Activated CD4-positive, alpha-beta memory T cell treated with anti-CD3 and anti-CD28 coated beads, Interleukin-2, amount 10 ng/mL, durations not matched to agents 7 days and 5 days (primary cell): ENCODE data around the gene CD79A. TPM values are rescaled to one million over a fixed set of nuclear protein-coding genes. Genes with fewer than 3 reads are reported as not detected.
A peak's percentile ranks its signal among the peaks of the same experiment; 100 is the strongest.

ENCODE experiments used
- CTCF ChIA-PET: fragments of 350-600 bp; sonication (Branson Sonifier 250); formaldehyde crosslinking; loops from one replicate; lab custom pipeline; 2021; ENCODE audit warnings: antibody characterized with exemption, inconsistent platforms; lab: Charles Lee
- POLR2A ChIA-PET: fragments of 350-600 bp; sonication (Branson Sonifier 250); formaldehyde crosslinking; loops from one replicate; lab custom pipeline; 2021; ENCODE audit warnings: antibody characterized with exemption; lab: Charles Lee
- DNase-seq: peaks from one replicate; pipeline ENCODE4 v3.0.0-alpha.2; 2020
- H3K27ac Mint-ChIP-seq: one replicate; pipeline ENCODE4 v1.8.0; 2021; ENCODE audit warnings: mild to moderate bottlenecking, mixed read lengths
- H3K27me3 Mint-ChIP-seq: one replicate; pipeline ENCODE4 v1.8.0; 2021; ENCODE audit warnings: mixed read lengths
- H3K36me3 Mint-ChIP-seq: one replicate; pipeline ENCODE4 v1.8.0; 2021; ENCODE audit warnings: low read depth, mixed read lengths
- H3K4me1 Mint-ChIP-seq: one replicate; pipeline ENCODE4 v1.8.0; 2021; ENCODE audit warnings: mixed read lengths
- H3K4me3 Mint-ChIP-seq: one replicate; pipeline ENCODE4 v1.8.0; 2021; ENCODE audit warnings: mild to moderate bottlenecking, mixed read lengths
- H3K9me3 Mint-ChIP-seq: one replicate; pipeline ENCODE4 v1.8.0; 2021; ENCODE audit warnings: mixed read lengths
- total RNA-seq, 2 experiments: library from RNA; stranded (reverse); gene quantifications; one replicate each; pipeline ENCODE4 v1.2.3, GENCODE V29; 2021

CD79A gene
- total RNA-seq, 2 experiments from 2014 or later, result 0.35 to 0.38 TPM

GRCh38 chr19:41888926-41889325, 11.8 kb downstream of the CD79A start:
- Mint-ChIP-seq H3K27ac (peak overlapping the region; percentile 93), H3K36me3 (peaks cover 72% of the 10 kb centered on the region), H3K27me3 (no peaks in the 10 kb centered on the region), H3K4me1 (peaks cover 61% of the 10 kb centered on the region), H3K4me3 (peak overlapping the region; percentile 13), H3K9me3 (no peaks in the 10 kb centered on the region)
- no peak for DNase-seq
- POLR2A ChIA-PET, result interaction anchor here (1.5 to 13.3 kb wide), 6 partner anchors 16 to 69 kb away, joined by 4 to 384 read pairs (median 90); partner anchors contain the start of genes CD79A and RPS19
- CTCF ChIA-PET, result interaction anchor here (1.3 to 5.9 kb wide), 3 partner anchors 16 to 29 kb away, joined by 5 to 95 read pairs (median 11); partner anchors contain the start of gene RPS19

DNA sequence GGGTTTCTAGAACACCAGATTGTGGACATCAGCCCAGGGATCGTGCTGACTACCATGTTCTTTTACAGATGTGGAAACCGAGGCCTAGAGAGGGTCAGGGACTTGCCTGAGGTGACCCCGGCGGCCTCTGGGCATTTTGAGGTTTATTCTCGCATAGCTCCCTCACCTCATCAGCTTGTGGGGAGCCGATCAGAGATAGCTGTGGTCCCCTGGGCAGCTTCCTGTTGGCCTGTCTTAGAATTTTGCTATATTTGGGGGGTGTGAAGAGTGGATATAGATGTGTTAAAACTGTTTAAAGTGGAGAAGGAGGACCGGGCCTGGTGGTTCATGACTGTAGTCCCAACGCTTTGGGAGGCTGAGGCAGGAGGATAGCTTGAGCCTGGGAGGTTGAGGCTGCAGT, 12.8 kb downstream of the CD79A start:
- H3K27ac Mint-ChIP-seq, result peak overlapping the region; percentile 56
- no peak overlapping the region for H3K4me3 Mint-ChIP-seq
- H3K9me3 Mint-ChIP-seq, result no peaks in the 10 kb centered on the region
- DNase-seq, result no peak
- no peaks in the 10 kb centered on the region for H3K27me3 Mint-ChIP-seq
- ChIA-PET POLR2A (interaction anchor here (1.5 to 13.3 kb wide), 4 partner anchors 15 to 68 kb away, joined by 4 to 384 read pairs (median 85); partner anchors contain the start of genes CD79A and RPS19), CTCF (no interaction called here)
- peaks cover 69% of the 10 kb centered on the region for H3K36me3 Mint-ChIP-seq
- peaks cover 67% of the 10 kb centered on the region for H3K4me1 Mint-ChIP-seq

DNA sequence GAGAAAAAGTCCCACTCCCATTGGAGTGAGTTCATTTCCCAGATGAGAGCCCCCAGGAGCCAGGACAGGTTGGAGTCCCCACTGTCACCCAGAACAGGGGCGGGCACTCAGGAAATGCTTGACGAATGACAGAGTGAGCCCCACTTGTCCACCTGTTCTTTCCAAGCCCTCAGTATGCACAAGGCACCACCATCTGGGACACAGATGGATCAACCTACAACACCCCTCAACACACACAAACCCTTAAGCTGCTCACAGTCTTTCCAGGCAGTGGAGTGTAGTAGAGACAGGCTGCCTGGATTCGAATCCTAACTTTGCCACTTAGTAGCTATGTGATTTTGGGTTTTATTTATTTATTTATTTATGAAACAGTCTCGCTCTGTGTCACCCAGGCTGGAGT, 13.9 kb downstream of the CD79A start:
- Mint-ChIP-seq H3K36me3 (peaks cover 70% of the 10 kb centered on the region), H3K27ac (no peak overlapping the region), H3K4me1 (peaks cover 68% of the 10 kb centered on the region), H3K4me3 (no peak overlapping the region), H3K27me3 (no peaks in the 10 kb centered on the region), H3K9me3 (no peaks in the 10 kb centered on the region)
- CTCF ChIA-PET, result no interaction called here
- POLR2A ChIA-PET, result interaction anchor here (0.7 to 13.3 kb wide), 6 partner anchors 14 to 67 kb away, joined by 3 to 384 read pairs (median 10); partner anchors contain the start of genes CD79A and RPS19
- no peak for DNase-seq

DNA sequence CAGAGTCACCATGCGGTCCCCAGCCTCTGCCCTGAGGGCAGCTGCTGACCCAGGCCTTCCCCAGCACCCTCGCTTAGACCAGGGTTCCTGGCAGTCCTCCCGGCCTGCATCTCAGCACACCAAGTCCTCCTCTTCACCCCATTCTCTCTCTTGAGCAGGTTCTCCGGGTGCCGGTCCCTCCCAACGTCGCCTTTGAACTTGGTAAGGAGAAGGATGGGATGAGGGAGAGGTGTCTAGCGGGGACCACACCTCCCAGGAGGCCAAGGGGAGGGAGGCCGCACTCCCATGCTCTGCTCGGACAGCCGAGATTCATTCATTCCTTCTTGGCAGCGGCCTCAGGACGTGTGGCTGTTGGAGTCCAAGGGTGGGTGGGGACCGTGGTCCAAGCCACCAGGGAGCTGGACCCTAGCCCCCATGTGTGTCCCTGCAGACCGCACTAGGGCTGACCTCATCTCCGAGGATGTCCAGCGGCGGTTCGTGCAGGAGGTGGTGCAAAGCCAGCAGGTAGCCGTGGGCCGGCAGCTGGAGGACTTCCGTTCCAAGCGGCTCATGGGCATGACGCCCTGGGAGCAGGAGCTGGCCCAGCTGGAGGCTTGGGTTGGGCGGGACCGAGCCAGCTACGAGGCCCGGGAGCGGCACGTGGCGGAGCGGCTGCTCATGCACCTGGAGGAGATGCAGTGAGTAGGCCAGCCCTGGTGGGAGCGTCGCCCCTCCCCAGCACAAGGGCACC, 15.3 kb downstream of the CD79A start:
- peaks cover 61% of the 10 kb centered on the region for H3K36me3 Mint-ChIP-seq
- peaks cover 58% of the 10 kb centered on the region for H3K4me1 Mint-ChIP-seq
- ChIA-PET CTCF (interaction anchor here (0.6 kb wide), 1 partner anchor 20 kb away, joined by 4 read pairs; no protein-coding TSS in a partner anchor), POLR2A (interaction anchor here (1.4 to 13.3 kb wide), 5 partner anchors 12 to 66 kb away, joined by 3 to 384 read pairs (median 15); partner anchors contain the start of genes CD79A, RABAC1 and RPS19)
- H3K4me3 Mint-ChIP-seq, result no peak overlapping the region
- no peaks in the 10 kb centered on the region for H3K9me3 Mint-ChIP-seq
- no peak overlapping the region for H3K27ac Mint-ChIP-seq
- no peaks in the 10 kb centered on the region for H3K27me3 Mint-ChIP-seq
- no peak for DNase-seq

GRCh38 chr19:41893899-41894298, 16.8 kb downstream of the CD79A start:
- CTCF ChIA-PET, result no interaction called here
- peaks cover 65% of the 10 kb centered on the region for H3K36me3 Mint-ChIP-seq

DNA sequence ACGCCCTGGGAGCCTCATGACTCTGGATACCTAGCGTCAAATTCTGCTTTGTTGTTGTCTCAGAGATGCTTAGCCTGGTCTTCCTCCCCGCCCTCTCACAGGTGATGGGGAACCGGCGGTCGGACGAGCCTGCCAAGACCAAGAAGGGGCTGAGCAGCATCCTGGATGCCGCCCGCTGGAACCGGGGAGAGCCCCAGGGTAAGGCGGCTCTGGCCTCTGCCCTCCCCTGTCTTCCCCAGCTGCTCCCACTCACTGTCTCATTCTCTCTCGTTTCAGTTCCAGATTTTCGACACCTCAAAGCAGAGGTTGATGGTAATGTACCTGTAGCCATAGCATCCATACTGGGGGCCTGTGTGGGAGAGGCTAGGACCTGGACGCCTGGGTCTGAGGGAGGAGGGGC, 17.3 kb downstream of the CD79A start:
- no peaks in the 10 kb centered on the region for H3K27me3 Mint-ChIP-seq
- peaks cover 49% of the 10 kb centered on the region for H3K4me1 Mint-ChIP-seq
- no peak overlapping the region for H3K4me3 Mint-ChIP-seq
- ChIA-PET POLR2A (interaction anchor here (1.3 kb wide), 1 partner anchor 11 kb away, joined by 4 read pairs; no protein-coding TSS in a partner anchor), CTCF (no interaction called here)
- no peak for DNase-seq
- no peaks in the 10 kb centered on the region for H3K9me3 Mint-ChIP-seq
- H3K27ac Mint-ChIP-seq, result no peak overlapping the region
- peaks cover 65% of the 10 kb centered on the region for H3K36me3 Mint-ChIP-seq

More at GRCh38 chr19:41893899-41894298, 16.8 kb downstream of the CD79A start:
- H3K27me3 Mint-ChIP-seq, result no peaks in the 10 kb centered on the region
- POLR2A ChIA-PET, result no interaction called here
- peaks cover 50% of the 10 kb centered on the region for H3K4me1 Mint-ChIP-seq
- H3K4me3 Mint-ChIP-seq, result no peak overlapping the region
- peak overlapping the region; percentile 35 for H3K27ac Mint-ChIP-seq
- H3K9me3 Mint-ChIP-seq, result no peaks in the 10 kb centered on the region
- no peak for DNase-seq

DNA sequence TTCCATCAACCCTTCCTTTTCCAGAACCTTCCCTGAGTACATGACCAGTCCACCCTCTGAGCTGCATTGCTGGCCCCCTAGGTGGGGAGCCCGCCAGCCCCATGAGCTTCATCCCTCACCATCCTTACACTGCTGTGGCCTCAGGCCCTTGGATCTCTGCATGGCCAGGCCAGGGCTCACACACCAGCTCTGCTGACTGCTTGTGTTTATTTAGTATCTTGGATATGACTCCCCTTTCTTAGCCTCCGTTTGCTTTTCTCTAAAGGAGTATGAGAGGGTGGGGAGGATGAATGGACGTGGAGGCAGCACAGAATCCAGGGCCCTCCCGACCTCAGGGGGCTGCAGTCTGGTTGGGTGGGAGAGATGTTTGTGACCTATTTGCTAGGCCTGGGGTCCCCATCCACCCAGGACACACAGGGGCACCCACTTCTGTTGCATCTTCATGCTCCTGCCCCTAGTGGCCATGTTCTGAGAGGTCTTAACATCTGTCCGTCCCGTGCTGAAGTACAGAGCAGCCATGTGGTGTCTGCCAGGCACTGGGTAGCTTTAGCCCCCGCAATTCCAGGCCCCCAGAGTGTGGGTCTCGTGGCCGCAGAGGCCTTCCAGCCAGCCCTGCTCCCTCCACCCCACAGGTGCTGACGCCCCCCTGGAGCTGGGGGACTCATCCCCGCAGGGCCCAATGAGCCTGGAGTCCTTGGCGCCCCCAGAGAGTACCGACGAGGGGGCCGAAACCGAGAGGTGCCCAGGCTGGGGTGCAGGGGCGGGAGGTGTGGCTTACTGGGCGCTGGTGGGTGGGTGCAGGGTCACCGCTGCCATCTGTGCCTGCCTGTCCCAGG, 18.9 kb downstream of the CD79A start:
- H3K9me3 Mint-ChIP-seq, result no peaks in the 10 kb centered on the region
- H3K27me3 Mint-ChIP-seq, result no peaks in the 10 kb centered on the region
- ChIA-PET POLR2A (interaction anchor here (1.0 to 1.4 kb wide), 6 partner anchors 9 to 30 kb away, joined by 3 to 6 read pairs (median 4); no protein-coding TSS in a partner anchor), CTCF (no interaction called here)
- peak overlapping the region; percentile 31 for H3K27ac Mint-ChIP-seq
- peaks cover 64% of the 10 kb centered on the region for H3K36me3 Mint-ChIP-seq
- H3K4me3 Mint-ChIP-seq, result no peak overlapping the region
- peaks cover 41% of the 10 kb centered on the region for H3K4me1 Mint-ChIP-seq
- no peak for DNase-seq

GRCh38 chr19:41896581-41896942, 19.5 kb downstream of the CD79A start:
- Mint-ChIP-seq H3K27ac (no peak overlapping the region), H3K4me3 (no peak overlapping the region), H3K36me3 (peaks cover 63% of the 10 kb centered on the region), H3K9me3 (no peaks in the 10 kb centered on the region), H3K27me3 (no peaks in the 10 kb centered on the region), H3K4me1 (peaks cover 38% of the 10 kb centered on the region)
- POLR2A ChIA-PET, result interaction anchor here (1.0 to 1.4 kb wide), 2 partner anchors 14 to 24 kb away, joined by 4 to 6 read pairs; no protein-coding TSS in a partner anchor
- DNase-seq, result no peak
- CTCF ChIA-PET, result no interaction called here

DNA sequence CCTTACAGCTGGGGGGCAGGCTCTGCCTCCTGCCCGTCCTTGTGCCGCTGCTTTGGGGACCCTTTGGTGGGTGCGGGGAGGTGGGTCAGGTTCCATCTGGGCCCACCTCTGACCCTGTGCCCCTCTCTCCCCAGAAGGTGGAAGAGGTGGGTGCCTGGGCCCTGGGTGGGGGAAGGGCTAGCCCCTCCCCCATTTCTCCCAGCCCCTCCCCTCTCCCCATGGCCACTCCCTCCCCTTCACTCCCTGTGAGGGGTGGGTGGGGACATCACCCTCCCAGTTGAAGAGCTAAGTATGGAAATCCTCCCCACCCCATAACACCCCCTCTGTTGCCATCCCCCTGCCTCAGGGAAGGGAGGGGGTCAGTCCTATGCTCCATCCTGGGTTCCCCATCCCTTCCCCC, 20.1 kb downstream of the CD79A start:
- H3K27me3 Mint-ChIP-seq, result no peaks in the 10 kb centered on the region
- no peak overlapping the region for H3K27ac Mint-ChIP-seq
- no peak for DNase-seq
- ChIA-PET POLR2A (interaction anchor here (2.0 to 15.7 kb wide), 2 partner anchors 10 to 15 kb away, joined by 7 to 166 read pairs; partner anchors contain the start of gene ARHGEF1), CTCF (no interaction called here)
- peaks cover 32% of the 10 kb centered on the region for H3K4me1 Mint-ChIP-seq
- H3K36me3 Mint-ChIP-seq, result peaks cover 66% of the 10 kb centered on the region
- H3K9me3 Mint-ChIP-seq, result no peaks in the 10 kb centered on the region
- H3K4me3 Mint-ChIP-seq, result no peak overlapping the region

GRCh38 chr19:41897820-41898219, 20.7 kb downstream of the CD79A start:
- no peaks in the 10 kb centered on the region for H3K27me3 Mint-ChIP-seq
- H3K4me1 Mint-ChIP-seq, result peaks cover 28% of the 10 kb centered on the region
- H3K9me3 Mint-ChIP-seq, result no peaks in the 10 kb centered on the region
- H3K27ac Mint-ChIP-seq, result no peak overlapping the region
- H3K4me3 Mint-ChIP-seq, result no peak overlapping the region
- peaks cover 70% of the 10 kb centered on the region for H3K36me3 Mint-ChIP-seq
- ChIA-PET CTCF (no interaction called here), POLR2A (interaction anchor here (2.0 to 15.7 kb wide), 2 partner anchors 10 to 14 kb away, joined by 7 to 166 read pairs; partner anchors contain the start of gene ARHGEF1)
- DNase-seq, result no peak

GRCh38 chr19:41898235-41898634, 21.2 kb downstream of the CD79A start:
- no peak overlapping the region for H3K4me3 Mint-ChIP-seq
- H3K27me3 Mint-ChIP-seq, result no peaks in the 10 kb centered on the region
- CTCF ChIA-PET, result interaction anchor here (0.5 kb wide), 1 partner anchor 471 kb away, joined by 3 read pairs; the partner anchor contains the start of gene B3GNT8
- POLR2A ChIA-PET, result interaction anchor here (2.0 to 15.7 kb wide), 2 partner anchors 11 to 14 kb away, joined by 7 to 166 read pairs; partner anchors contain the start of gene ARHGEF1
- H3K4me1 Mint-ChIP-seq, result peaks cover 24% of the 10 kb centered on the region
- DNase-seq, result no peak
- H3K36me3 Mint-ChIP-seq, result peaks cover 71% of the 10 kb centered on the region
- no peak overlapping the region for H3K27ac Mint-ChIP-seq
- H3K9me3 Mint-ChIP-seq, result no peaks in the 10 kb centered on the region

GRCh38 chr19:41901707-41902360, 24.8 kb downstream of the CD79A start:
- no peaks in the 10 kb centered on the region for H3K27me3 Mint-ChIP-seq
- H3K36me3 Mint-ChIP-seq, result peaks cover 81% of the 10 kb centered on the region
- H3K9me3 Mint-ChIP-seq, result no peaks in the 10 kb centered on the region
- H3K4me1 Mint-ChIP-seq, result peaks cover 22% of the 10 kb centered on the region
- ChIA-PET POLR2A (interaction anchor here (1.0 to 15.7 kb wide), 4 partner anchors 10 to 37 kb away, joined by 3 to 166 read pairs (median 8); partner anchors contain the start of gene ARHGEF1), CTCF (interaction anchor here (1.3 kb wide), 1 partner anchor 29 kb away, joined by 6 read pairs; no protein-coding TSS in a partner anchor)
- H3K27ac Mint-ChIP-seq, result no peak overlapping the region
- no peak overlapping the region for H3K4me3 Mint-ChIP-seq
- no peak for DNase-seq
